ENCODE data around the gene ADAMTSL5. TPM values are rescaled to one million over a fixed set of nuclear protein-coding genes. Genes with fewer than 3 reads are reported as not detected.
"Not testable (repeated sequence)": the region's sequence is repeated elsewhere in the genome, so short reads cannot be mapped to it uniquely, and the experiment has no call there.

The ADAMTSL5 gene
- total RNA-seq, 3 donors from 2014 or later: 2.7 to 3.5 (median 3.3) TPM

GRCh38 chr19:1520203-1520780 lies 7.5 kb upstream of the ADAMTSL5 start:
- DNase-seq: no peak
- no peak for ATAC-seq

DNA sequence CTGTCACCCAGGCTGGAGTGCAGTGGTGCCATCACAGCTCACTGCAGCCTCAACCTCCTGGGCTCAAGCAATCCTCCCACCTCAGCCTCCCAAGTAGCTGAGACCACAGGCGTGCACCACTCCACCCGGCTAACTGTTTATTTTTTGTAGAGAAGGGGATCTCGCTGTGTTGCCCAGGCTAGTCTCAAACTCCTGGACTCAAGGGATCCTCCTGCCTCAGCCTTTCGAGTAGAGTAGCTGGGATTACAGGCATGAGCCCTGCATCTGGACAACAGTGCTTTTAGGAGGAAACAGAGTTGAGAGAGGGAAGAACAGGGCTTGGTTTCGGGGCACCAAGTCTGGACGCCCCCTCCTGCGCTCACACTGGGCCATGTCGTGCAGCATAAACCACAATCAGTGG lies 7.0 kb upstream of the ADAMTSL5 start:
- H3K4me1 ChIP-seq (ENCODE audit: low read depth); intact Hi-C loops (cut with DNase I, micrococcal nuclease); DNase-seq; ATAC-seq; H3K9me3 ChIP-seq; H3K36me3 ChIP-seq (ENCODE audit: low read depth); H3K4me3 ChIP-seq: not testable (repeated sequence)

More at GRCh38 chr19:1520203-1520780, 7.5 kb upstream of the ADAMTSL5 start:
- intact Hi-C loops (cut with DNase I, micrococcal nuclease): no loop called here
- Histone ChIP-seq H3K36me3 (ENCODE audit: low read depth) (no peaks in the 10 kb centered on the region), H3K4me3 (no peak overlapping the region), H3K9me3 (no peaks in the 10 kb centered on the region), H3K4me1 (ENCODE audit: low read depth) (no peaks in the 10 kb centered on the region)
- TF ChIP-seq, protein P1, sequence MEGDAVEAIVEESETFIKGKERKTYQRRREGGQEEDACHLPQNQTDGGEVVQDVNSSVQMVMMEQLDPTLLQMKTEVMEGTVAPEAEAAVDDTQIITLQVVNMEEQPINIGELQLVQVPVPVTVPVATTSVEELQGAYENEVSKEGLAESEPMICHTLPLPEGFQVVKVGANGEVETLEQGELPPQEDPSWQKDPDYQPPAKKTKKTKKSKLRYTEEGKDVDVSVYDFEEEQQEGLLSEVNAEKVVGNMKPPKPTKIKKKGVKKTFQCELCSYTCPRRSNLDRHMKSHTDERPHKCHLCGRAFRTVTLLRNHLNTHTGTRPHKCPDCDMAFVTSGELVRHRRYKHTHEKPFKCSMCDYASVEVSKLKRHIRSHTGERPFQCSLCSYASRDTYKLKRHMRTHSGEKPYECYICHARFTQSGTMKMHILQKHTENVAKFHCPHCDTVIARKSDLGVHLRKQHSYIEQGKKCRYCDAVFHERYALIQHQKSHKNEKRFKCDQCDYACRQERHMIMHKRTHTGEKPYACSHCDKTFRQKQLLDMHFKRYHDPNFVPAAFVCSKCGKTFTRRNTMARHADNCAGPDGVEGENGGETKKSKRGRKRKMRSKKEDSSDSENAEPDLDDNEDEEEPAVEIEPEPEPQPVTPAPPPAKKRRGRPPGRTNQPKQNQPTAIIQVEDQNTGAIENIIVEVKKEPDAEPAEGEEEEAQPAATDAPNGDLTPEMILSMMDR (IDR thresholded peaks at IDR 0.05): no peak

DNA sequence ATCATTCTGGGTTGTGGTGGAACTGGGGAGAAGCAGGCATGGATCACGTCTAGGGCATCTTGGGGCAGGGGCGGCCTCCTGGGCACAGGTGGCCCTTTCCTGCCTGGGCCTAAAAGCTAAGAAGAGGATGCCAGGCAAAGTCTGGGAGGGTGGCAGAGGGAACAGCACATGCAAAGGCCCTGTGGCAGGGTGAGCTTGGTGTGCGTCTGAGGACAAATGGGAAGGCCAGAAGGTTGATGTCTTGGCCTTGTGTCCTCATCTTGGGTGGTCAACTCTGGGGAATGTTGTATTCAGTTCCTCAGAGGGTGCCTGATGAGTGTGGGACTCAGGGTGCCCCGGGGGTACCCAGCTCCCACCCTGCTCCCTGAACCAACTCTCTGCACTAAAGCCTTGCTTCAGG lies 5.7 kb upstream of the ADAMTSL5 start:
- no peaks in the 10 kb centered on the region for H3K36me3 ChIP-seq (ENCODE audit: low read depth)
- no peak for ATAC-seq
- H3K9me3 ChIP-seq: no peaks in the 10 kb centered on the region
- no peak overlapping the region for H3K4me3 ChIP-seq
- TF ChIP-seq, protein P1 (IDR thresholded peaks at IDR 0.05): no peak
- no peak for DNase-seq
- intact Hi-C loops (cut with DNase I, micrococcal nuclease): no loop called here
- H3K4me1 ChIP-seq (ENCODE audit: low read depth): no peaks in the 10 kb centered on the region

GRCh38 chr19:1516395-1516753 lies 3.6 kb upstream of the ADAMTSL5 start:
- intact Hi-C loops (cut with DNase I, micrococcal nuclease): no loop called here
- ATAC-seq: no peak
- no peak for DNase-seq
- H3K9me3 ChIP-seq: no peaks in the 10 kb centered on the region
- no peaks in the 10 kb centered on the region for H3K36me3 ChIP-seq (ENCODE audit: low read depth)
- H3K4me3 ChIP-seq: no peak overlapping the region
- H3K4me1 ChIP-seq (ENCODE audit: low read depth): no peaks in the 10 kb centered on the region
- TF ChIP-seq, protein P1 (IDR thresholded peaks at IDR 0.05): no peak

GRCh38 chr19:1514986-1515721 lies 2.3 kb upstream of the ADAMTSL5 start:
- intact Hi-C loops (cut with DNase I, micrococcal nuclease): no loop called here
- TF ChIP-seq, protein P1 (IDR thresholded peaks at IDR 0.05): no peak
- H3K36me3 ChIP-seq (ENCODE audit: low read depth): no peaks in the 10 kb centered on the region
- ATAC-seq (no peak), DNase-seq (no peak)
- H3K4me1 ChIP-seq (ENCODE audit: low read depth): no peaks in the 10 kb centered on the region
- H3K4me3 ChIP-seq: no peak overlapping the region
- H3K9me3 ChIP-seq: no peaks in the 10 kb centered on the region

DNA sequence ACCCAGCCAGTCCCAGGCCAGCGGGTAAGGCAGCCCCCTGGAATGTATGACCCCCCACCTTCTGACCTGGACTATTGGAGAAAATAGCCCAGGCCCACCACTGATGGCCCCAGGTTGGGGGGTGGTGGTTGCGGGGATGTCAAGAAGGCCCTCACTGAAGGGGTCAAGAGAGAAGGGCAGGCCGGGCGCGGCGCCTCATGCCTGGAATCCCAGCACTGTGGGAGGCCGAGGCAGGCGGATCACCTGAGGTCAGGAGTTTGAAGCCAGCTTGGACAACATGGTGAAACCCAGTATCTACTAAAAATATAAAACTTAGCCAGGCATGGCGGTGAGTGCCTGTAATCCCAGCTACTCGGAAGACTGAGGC lies 1.5 kb upstream of the ADAMTSL5 start:
- no peaks in the 10 kb centered on the region for H3K4me1 ChIP-seq (ENCODE audit: low read depth)
- H3K4me3 ChIP-seq: no peak overlapping the region
- DNase-seq (no peak), ATAC-seq (no peak)
- H3K9me3 ChIP-seq: no peaks in the 10 kb centered on the region
- intact Hi-C loops (cut with DNase I, micrococcal nuclease): no loop called here
- H3K36me3 ChIP-seq (ENCODE audit: low read depth): no peaks in the 10 kb centered on the region
- TF ChIP-seq, protein P1 (IDR thresholded peaks at IDR 0.05): no peak

Measured in mucosa of descending colon (tissue), 3 donors.